Panc1 (cell line): Measurements from ENCODE around the gene LRMDA.

Source experiments
- POLR2AphosphoS5 ChIP-seq: IDR thresholded peaks from 2 replicates; pipeline ENCODE4 v1.6.1; 2012; ENCODE audit warnings: mild to moderate bottlenecking, low read depth, low read length, moderate library complexity
- SIN3A ChIP-seq: IDR thresholded peaks from 2 replicates; pipeline ENCODE4 v1.6.1; 2012; ENCODE audit warnings: low read depth, mild to moderate bottlenecking, low read length, moderate library complexity, borderline replicate concordance; ENCODE audit not compliant: insufficient read depth
- TF ChIP-seq, protein P1 (sequence below): fragments of 450-650 bp; IDR thresholded peaks from 2 replicates; pipeline ENCODE4 v1.5.1; 2017; ENCODE audit warnings: mild to moderate bottlenecking
- TF ChIP-seq, protein P2 (sequence below), 2 experiments: IDR thresholded peaks; 2 replicates each; pipeline ENCODE4 v1.6.1; 2011 to 2012; ENCODE audit warnings: low read depth in 2 of 2, control low read depth in 1 of 2, low read length in 1 of 2, mild to moderate bottlenecking in 1 of 2, moderate library complexity in 1 of 2; ENCODE audit not compliant: insufficient read depth in 1 of 2

DNA sequence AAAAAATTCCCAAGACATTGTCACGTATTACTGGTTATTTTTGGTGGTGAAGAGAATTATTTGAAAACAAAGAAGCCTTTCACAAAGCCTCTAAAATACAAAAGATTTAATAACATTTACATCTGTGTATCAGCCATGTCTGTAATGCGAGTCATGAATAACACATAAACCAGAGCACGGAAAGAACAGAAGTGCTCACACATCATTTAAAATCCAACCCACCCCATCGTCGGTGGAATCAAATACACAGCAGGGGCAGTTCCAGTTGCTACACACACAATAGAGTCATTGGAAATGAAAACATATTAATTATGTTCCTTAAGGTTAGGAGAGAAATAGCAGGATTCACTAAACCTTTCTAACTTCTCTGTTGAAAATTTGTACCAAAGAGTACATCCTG, 1108.9 kb downstream of the LRMDA start:
- TF ChIP-seq, protein P1, sequence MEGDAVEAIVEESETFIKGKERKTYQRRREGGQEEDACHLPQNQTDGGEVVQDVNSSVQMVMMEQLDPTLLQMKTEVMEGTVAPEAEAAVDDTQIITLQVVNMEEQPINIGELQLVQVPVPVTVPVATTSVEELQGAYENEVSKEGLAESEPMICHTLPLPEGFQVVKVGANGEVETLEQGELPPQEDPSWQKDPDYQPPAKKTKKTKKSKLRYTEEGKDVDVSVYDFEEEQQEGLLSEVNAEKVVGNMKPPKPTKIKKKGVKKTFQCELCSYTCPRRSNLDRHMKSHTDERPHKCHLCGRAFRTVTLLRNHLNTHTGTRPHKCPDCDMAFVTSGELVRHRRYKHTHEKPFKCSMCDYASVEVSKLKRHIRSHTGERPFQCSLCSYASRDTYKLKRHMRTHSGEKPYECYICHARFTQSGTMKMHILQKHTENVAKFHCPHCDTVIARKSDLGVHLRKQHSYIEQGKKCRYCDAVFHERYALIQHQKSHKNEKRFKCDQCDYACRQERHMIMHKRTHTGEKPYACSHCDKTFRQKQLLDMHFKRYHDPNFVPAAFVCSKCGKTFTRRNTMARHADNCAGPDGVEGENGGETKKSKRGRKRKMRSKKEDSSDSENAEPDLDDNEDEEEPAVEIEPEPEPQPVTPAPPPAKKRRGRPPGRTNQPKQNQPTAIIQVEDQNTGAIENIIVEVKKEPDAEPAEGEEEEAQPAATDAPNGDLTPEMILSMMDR, result no peak
- no peak for TF ChIP-seq SIN3A
- TF ChIP-seq POLR2AphosphoS5, result no peak
- TF ChIP-seq, protein P2, sequence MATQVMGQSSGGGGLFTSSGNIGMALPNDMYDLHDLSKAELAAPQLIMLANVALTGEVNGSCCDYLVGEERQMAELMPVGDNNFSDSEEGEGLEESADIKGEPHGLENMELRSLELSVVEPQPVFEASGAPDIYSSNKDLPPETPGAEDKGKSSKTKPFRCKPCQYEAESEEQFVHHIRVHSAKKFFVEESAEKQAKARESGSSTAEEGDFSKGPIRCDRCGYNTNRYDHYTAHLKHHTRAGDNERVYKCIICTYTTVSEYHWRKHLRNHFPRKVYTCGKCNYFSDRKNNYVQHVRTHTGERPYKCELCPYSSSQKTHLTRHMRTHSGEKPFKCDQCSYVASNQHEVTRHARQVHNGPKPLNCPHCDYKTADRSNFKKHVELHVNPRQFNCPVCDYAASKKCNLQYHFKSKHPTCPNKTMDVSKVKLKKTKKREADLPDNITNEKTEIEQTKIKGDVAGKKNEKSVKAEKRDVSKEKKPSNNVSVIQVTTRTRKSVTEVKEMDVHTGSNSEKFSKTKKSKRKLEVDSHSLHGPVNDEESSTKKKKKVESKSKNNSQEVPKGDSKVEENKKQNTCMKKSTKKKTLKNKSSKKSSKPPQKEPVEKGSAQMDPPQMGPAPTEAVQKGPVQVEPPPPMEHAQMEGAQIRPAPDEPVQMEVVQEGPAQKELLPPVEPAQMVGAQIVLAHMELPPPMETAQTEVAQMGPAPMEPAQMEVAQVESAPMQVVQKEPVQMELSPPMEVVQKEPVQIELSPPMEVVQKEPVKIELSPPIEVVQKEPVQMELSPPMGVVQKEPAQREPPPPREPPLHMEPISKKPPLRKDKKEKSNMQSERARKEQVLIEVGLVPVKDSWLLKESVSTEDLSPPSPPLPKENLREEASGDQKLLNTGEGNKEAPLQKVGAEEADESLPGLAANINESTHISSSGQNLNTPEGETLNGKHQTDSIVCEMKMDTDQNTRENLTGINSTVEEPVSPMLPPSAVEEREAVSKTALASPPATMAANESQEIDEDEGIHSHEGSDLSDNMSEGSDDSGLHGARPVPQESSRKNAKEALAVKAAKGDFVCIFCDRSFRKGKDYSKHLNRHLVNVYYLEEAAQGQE (IDR thresholded peaks at IDR 0.05; ENCODE audit: insufficient read depth in 1 of 2, low read depth in 2 of 2, low read length in 1 of 2), result no peak
